IMR-90 (cell line): ENCODE measurements around the gene XAB2. TPM values are rescaled to one million over a fixed set of nuclear protein-coding genes. Genes with fewer than 3 reads are reported as not detected.

Source experiments
- ATAC-seq: fragments of 200-7000 bp; cut with Tn5 transposase; 2 replicates; pipeline ENCODE4 v1.9.1; 2020; ENCODE audit warnings: low read depth, mild to moderate bottlenecking, moderate library complexity
- BruUV-seq: library from RNA; stranded (reverse); fragments of 400-500 nt; replicated peaks from 2 replicates; lab custom pipeline; 2021; lab: Mats Ljungman, UMichigan
- CTCF ChIA-PET: fragments of 300-600 bp; formaldehyde crosslinking; extraction: SDS; loops from one replicate; lab custom pipeline; 2021; ENCODE audit warnings: antibody characterized with exemption; lab: Yijun Ruan, JAX
- POLR2A ChIA-PET: fragments of 300-600 bp; sonication (Branson Sonifier 250); formaldehyde crosslinking; loops from one replicate; lab custom pipeline; 2022; ENCODE audit warnings: antibody characterized with exemption; ENCODE audit not compliant: unreplicated experiment; lab: Charles Lee
- DNase-seq: peaks from one replicate; pipeline ENCODE4 v3.0.0; 2013
- H2AFZ ChIP-seq: replicated peaks from 2 replicates; pipeline ENCODE3; 2013; ENCODE audit warnings: low read length, mild to moderate bottlenecking; ENCODE audit not compliant: poor library complexity
- H2AK5ac ChIP-seq: 2 replicates; pipeline ENCODE4 v1.6.1; 2013; ENCODE audit warnings: low read depth, low read length, inconsistent platforms
- H2AK9ac ChIP-seq: replicated peaks from 2 replicates; pipeline ENCODE3; 2013; ENCODE audit warnings: mild to moderate bottlenecking, low read depth, low read length, moderate library complexity; ENCODE audit not compliant: poor library complexity
- H2BK120ac ChIP-seq: 2 replicates; pipeline ENCODE4 v1.6.1; 2013; ENCODE audit warnings: low read depth, low read length, inconsistent platforms
- H2BK15ac ChIP-seq: 3 replicates; pipeline ENCODE4 v1.6.1; 2013; ENCODE audit warnings: low read depth, low read length, inconsistent platforms
- H2BK20ac ChIP-seq: 2 replicates; pipeline ENCODE4 v1.6.1; 2013; ENCODE audit warnings: low read depth, mild to moderate bottlenecking, inconsistent platforms, low read length, moderate library complexity
- H2BK5ac ChIP-seq: 2 replicates; pipeline ENCODE4 v1.6.1; 2013; ENCODE audit warnings: mild to moderate bottlenecking, low read depth, low read length, inconsistent platforms; ENCODE audit not compliant: poor library complexity, severe bottlenecking
- H3K14ac ChIP-seq: replicated peaks from 2 replicates; pipeline ENCODE4 v1.6.1; 2013; ENCODE audit warnings: low read depth, low read length, inconsistent platforms
- H3K18ac ChIP-seq: 2 replicates; pipeline ENCODE4 v1.6.1; 2013; ENCODE audit warnings: low read depth, low read length, control low read depth
- H3K23ac ChIP-seq: 2 replicates; pipeline ENCODE4 v1.6.1; 2013; ENCODE audit warnings: low read depth, low read length, inconsistent platforms
- H3K27ac ChIP-seq: 2 replicates; pipeline ENCODE4 v1.5.1; 2013; ENCODE audit warnings: mild to moderate bottlenecking, control low read depth, low read length; ENCODE audit not compliant: insufficient read depth
- H3K27me3 ChIP-seq: 2 replicates; pipeline ENCODE4 v1.6.1; 2013; ENCODE audit warnings: low read length; ENCODE audit not compliant: control insufficient read depth, insufficient read depth
- H3K36me3 ChIP-seq: 2 replicates; pipeline ENCODE4 v1.6.1; 2013; ENCODE audit warnings: low read length, mixed read lengths; ENCODE audit not compliant: control insufficient read depth, insufficient read depth
- H3K4ac ChIP-seq: 2 replicates; pipeline ENCODE4 v1.6.1; 2013; ENCODE audit warnings: low read depth, low read length, inconsistent platforms
- H3K4me1 ChIP-seq: 2 replicates; pipeline ENCODE4 v1.6.1; 2013; ENCODE audit warnings: low read length, mixed read lengths; ENCODE audit not compliant: control insufficient read depth, insufficient read depth
- H3K4me2 ChIP-seq: 2 replicates; pipeline ENCODE4 v1.6.1; 2013; ENCODE audit warnings: low read depth, mild to moderate bottlenecking, control low read depth, low read length, moderate library complexity
- H3K4me3 ChIP-seq: 2 replicates; pipeline ENCODE4 v1.5.1; 2013; ENCODE audit warnings: low read depth, mild to moderate bottlenecking, control low read depth, low read length, moderate library complexity; ENCODE audit not compliant: insufficient read depth
- H3K56ac ChIP-seq: 2 replicates; pipeline ENCODE4 v1.6.1; 2013; ENCODE audit warnings: low read length, inconsistent platforms; ENCODE audit not compliant: insufficient read depth; ENCODE audit errors: extremely low read depth
- H3K79me1 ChIP-seq, 2 experiments: 2 replicates each; pipeline ENCODE4 v1.6.1; 2013; ENCODE audit warnings: low read length in 2 of 2, inconsistent platforms in 1 of 2, low read depth in 1 of 2
- H3K9ac ChIP-seq: 2 replicates; pipeline ENCODE4 v1.6.1; 2013; ENCODE audit warnings: low read depth, low read length, control low read depth
- H3K9me1 ChIP-seq: 2 replicates; pipeline ENCODE4 v1.6.1; 2013; ENCODE audit warnings: low read length, inconsistent platforms; ENCODE audit not compliant: insufficient read depth
- H3K9me3 ChIP-seq: 2 replicates; pipeline ENCODE4 v1.6.1; 2013; ENCODE audit warnings: low read length; ENCODE audit not compliant: control insufficient read depth, insufficient read depth
- H4K20me1 ChIP-seq: 2 replicates; pipeline ENCODE4 v1.6.1; 2013; ENCODE audit warnings: low read length, inconsistent platforms; ENCODE audit not compliant: insufficient read depth
- H4K5ac ChIP-seq: 2 replicates; pipeline ENCODE4 v1.6.1; 2013; ENCODE audit warnings: mild to moderate bottlenecking, low read depth, low read length, control low read depth
- H4K8ac ChIP-seq, 2 experiments: 2 replicates each; pipeline ENCODE4 v1.6.1; 2013; ENCODE audit warnings: low read depth in 2 of 2, low read length in 2 of 2, control low read depth in 1 of 2, inconsistent platforms in 1 of 2
- H4K91ac ChIP-seq: 2 replicates; pipeline ENCODE4 v1.6.1; 2013; ENCODE audit warnings: low read depth, low read length, inconsistent platforms; ENCODE audit not compliant: insufficient read depth
- BHLHE40 ChIP-seq: fragments of 150-350 bp; IDR thresholded peaks from 2 replicates; pipeline ENCODE4 v1.6.1; 2016; ENCODE audit warnings: mild to moderate bottlenecking, low read depth, low read length
- CEBPB ChIP-seq: IDR thresholded peaks from 2 replicates; pipeline ENCODE4 v1.6.1; 2012; ENCODE audit warnings: low read depth, low read length, improper control_type of control experiment
- CHD1 ChIP-seq: IDR thresholded peaks from 2 replicates; pipeline ENCODE4 v1.6.1; 2012; ENCODE audit warnings: low read depth, low read length, improper control_type of control experiment
- ELK1 ChIP-seq: fragments of 150-350 bp; IDR thresholded peaks from 2 replicates; pipeline ENCODE4 v1.6.1; 2016; ENCODE audit warnings: low read depth, mild to moderate bottlenecking, low read length, moderate library complexity, borderline replicate concordance
- FOS ChIP-seq: fragments of 150-350 bp; IDR thresholded peaks from 2 replicates; pipeline ENCODE4 v1.6.1; 2016; ENCODE audit warnings: low read depth, low read length
- MAFK ChIP-seq: IDR thresholded peaks from 2 replicates; pipeline ENCODE4 v1.6.1; 2012; ENCODE audit warnings: low read depth, low read length, improper control_type of control experiment
- MAZ ChIP-seq: IDR thresholded peaks from 2 replicates; pipeline ENCODE4 v1.6.1; 2012; ENCODE audit warnings: low read depth, mild to moderate bottlenecking, low read length, improper control_type of control experiment, moderate library complexity, borderline replicate concordance
- MXI1 ChIP-seq: IDR thresholded peaks from 2 replicates; pipeline ENCODE4 v1.6.1; 2012; ENCODE audit warnings: low read depth, mild to moderate bottlenecking, low read length, moderate library complexity, borderline replicate concordance
- NFE2L2 ChIP-seq: fragments of 150-350 bp; IDR thresholded peaks from 2 replicates; pipeline ENCODE4 v1.6.1; 2016; ENCODE audit warnings: low read depth, mild to moderate bottlenecking, low read length
- POLR2A ChIP-seq: IDR thresholded peaks from 2 replicates; pipeline ENCODE4 v1.6.1; 2012; ENCODE audit warnings: mild to moderate bottlenecking, low read depth, low read length
- RAD21 ChIP-seq: IDR thresholded peaks from 2 replicates; pipeline ENCODE4 v1.6.1; 2012; ENCODE audit warnings: low read length, improper control_type of control experiment
- RCOR1 ChIP-seq: IDR thresholded peaks from 2 replicates; pipeline ENCODE4 v1.6.1; 2012; ENCODE audit warnings: mild to moderate bottlenecking, low read length, improper control_type of control experiment; ENCODE audit not compliant: insufficient replicate concordance
- RFX5 ChIP-seq: IDR thresholded peaks from 2 replicates; pipeline ENCODE4 v1.8.0; 2012; ENCODE audit warnings: low read depth, mild to moderate bottlenecking, low read length, moderate library complexity
- SMC3 ChIP-seq: fragments of 150-350 bp; IDR thresholded peaks from 2 replicates; pipeline ENCODE4 v1.6.1; 2016; ENCODE audit warnings: low read depth, mild to moderate bottlenecking, antibody characterized with exemption, low read length, moderate library complexity
- USF2 ChIP-seq: fragments of 150-350 bp; IDR thresholded peaks from 2 replicates; pipeline ENCODE4 v1.6.1; 2017; ENCODE audit warnings: mild to moderate bottlenecking, antibody characterized with exemption, low read length, low read depth
- WGBS, 2 experiments: methylation state at CpG; one replicate each; pipeline versions ENCODE4 v1.1.5 to v1.1.7; 2013; ENCODE audit warnings: missing lambda C conversion rate in 2 of 2; ENCODE audit not compliant: insufficient read length in 1 of 2; ENCODE audit errors: extremely low coverage in 2 of 2; 5-methylcytosine and 5-hydroxymethylcytosine counted together
- dilution Hi-C: fragments of 300-500 bp; cut with HindIII; formaldehyde crosslinking; loops from one replicate; pipeline ENCODE4 v1.14.3; 2018; ENCODE audit warnings: low sequenced_read_pairs; ENCODE audit not compliant: unreplicated experiment
- in situ Hi-C: fragments of 300-500 bp; cut with MboI; formaldehyde crosslinking; loops from 3 replicates; pipeline ENCODE4 v1.14.3; 2019; ENCODE audit warnings: low sequenced_read_pairs, inconsistent platforms, mixed read lengths
- intact Hi-C: fragments of 100-400 bp; cut with micrococcal nuclease; formaldehyde crosslinking; loops from 2 replicates; pipeline ENCODE4 v1.10.0; 2022
- polyA plus RNA-seq, 3 experiments: library from polyadenylated mRNA; depleted of rRNA; stranded (reverse); fragments of >200 nt; gene quantifications; 2 replicates each; pipeline ENCODE4 v1.2.3, GENCODE V29; 2012; ENCODE audit warnings: low replicate concordance in 1 of 3
- total RNA-seq: library from RNA; depleted of rRNA; stranded (reverse); fragments of >200 nt; gene quantifications from 2 replicates; pipeline ENCODE4 v1.2.3, GENCODE V29; 2012
- TF ChIP-seq, protein P1 (sequence below): conservative IDR thresholded peaks from 2 replicates; pipeline ENCODE4 v1.5.1; 2012; ENCODE audit warnings: mild to moderate bottlenecking, low read depth, low read length, improper control_type of control experiment

Gene XAB2
- total and polyA plus RNA-seq, 2 of the 4 experiments (the other 2 are of a cell fraction), result 29.9 to 34.4 TPM

DNA sequence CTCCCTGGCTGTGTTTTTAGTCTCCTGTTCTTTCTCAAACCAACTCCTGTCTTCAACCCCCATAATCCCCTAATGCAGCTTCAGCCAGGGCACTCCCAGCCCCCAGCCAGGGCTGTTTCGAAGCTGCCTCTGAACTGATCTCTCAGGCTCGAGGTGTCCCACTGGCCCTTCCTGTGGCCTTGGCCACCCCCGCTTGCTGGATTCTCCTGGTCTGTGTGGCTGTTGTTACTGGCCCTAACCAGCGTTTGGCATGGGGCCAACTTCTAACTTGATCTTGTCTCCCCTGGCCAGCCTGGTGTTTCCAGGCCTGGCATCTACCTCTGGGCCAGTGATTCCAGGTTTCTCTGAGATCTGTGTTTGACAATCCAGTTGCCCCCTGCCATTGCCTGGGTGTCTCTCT lies 11.0 kb downstream of the XAB2 start:
- dilution Hi-C loops (no loop called here), intact Hi-C loops (no loop called here), in situ Hi-C loops (no loop called here)
- H2BK15ac ChIP-seq, result no peak overlapping the region
- no peak overlapping the region for H3K14ac ChIP-seq
- H2BK120ac ChIP-seq, result no peak overlapping the region
- no peak overlapping the region for H2BK5ac ChIP-seq
- H2AFZ ChIP-seq, result no peak overlapping the region
- no peak overlapping the region for H3K56ac ChIP-seq
- POLR2A ChIA-PET, result no interaction called here
- no peak overlapping the region for H3K18ac ChIP-seq
- no peak overlapping the region for H4K8ac ChIP-seq
- DNase-seq, result no peak
- TF ChIP-seq MAZ (no peak), CEBPB (no peak), RAD21 (no peak), BHLHE40 (no peak), RFX5 (no peak), NFE2L2 (no peak), USF2 (no peak), MXI1 (no peak), CHD1 (no peak), FOS (no peak), SMC3 (no peak), ELK1 (no peak), RCOR1 (no peak), MAFK (no peak), POLR2A (no peak)
- TF ChIP-seq, protein P1, sequence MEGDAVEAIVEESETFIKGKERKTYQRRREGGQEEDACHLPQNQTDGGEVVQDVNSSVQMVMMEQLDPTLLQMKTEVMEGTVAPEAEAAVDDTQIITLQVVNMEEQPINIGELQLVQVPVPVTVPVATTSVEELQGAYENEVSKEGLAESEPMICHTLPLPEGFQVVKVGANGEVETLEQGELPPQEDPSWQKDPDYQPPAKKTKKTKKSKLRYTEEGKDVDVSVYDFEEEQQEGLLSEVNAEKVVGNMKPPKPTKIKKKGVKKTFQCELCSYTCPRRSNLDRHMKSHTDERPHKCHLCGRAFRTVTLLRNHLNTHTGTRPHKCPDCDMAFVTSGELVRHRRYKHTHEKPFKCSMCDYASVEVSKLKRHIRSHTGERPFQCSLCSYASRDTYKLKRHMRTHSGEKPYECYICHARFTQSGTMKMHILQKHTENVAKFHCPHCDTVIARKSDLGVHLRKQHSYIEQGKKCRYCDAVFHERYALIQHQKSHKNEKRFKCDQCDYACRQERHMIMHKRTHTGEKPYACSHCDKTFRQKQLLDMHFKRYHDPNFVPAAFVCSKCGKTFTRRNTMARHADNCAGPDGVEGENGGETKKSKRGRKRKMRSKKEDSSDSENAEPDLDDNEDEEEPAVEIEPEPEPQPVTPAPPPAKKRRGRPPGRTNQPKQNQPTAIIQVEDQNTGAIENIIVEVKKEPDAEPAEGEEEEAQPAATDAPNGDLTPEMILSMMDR, result no peak
- no peak overlapping the region for H4K5ac ChIP-seq
- H3K27ac ChIP-seq, result no peak overlapping the region
- H3K4ac ChIP-seq, result no peak overlapping the region
- no peak overlapping the region for H3K4me3 ChIP-seq
- no peak overlapping the region for H3K23ac ChIP-seq
- H3K79me1 ChIP-seq, result no peaks in the 10 kb centered on the region
- H4K20me1 ChIP-seq, result no peaks in the 10 kb centered on the region
- H3K9me1 ChIP-seq, result no peaks in the 10 kb centered on the region
- no peak overlapping the region for H2AK9ac ChIP-seq
- no peak overlapping the region for H4K91ac ChIP-seq
- ATAC-seq, result no peak
- no peak overlapping the region for H2BK20ac ChIP-seq
- H3K9me3 ChIP-seq, result no peaks in the 10 kb centered on the region
- no peak overlapping the region for H3K9ac ChIP-seq
- H3K27me3 ChIP-seq, result no peaks in the 10 kb centered on the region
- H2AK5ac ChIP-seq, result no peak overlapping the region
- WGBS, 2 experiments, result 89% methylated on average over 3 of the region's 4 CpGs; no CpG with 5 or more reads in 1 of the 2 experiments
- peaks cover 48% of the 10 kb centered on the region for H3K36me3 ChIP-seq
- no TSS peak for BruUV-seq
- no peak overlapping the region for H3K4me2 ChIP-seq
- no peaks in the 10 kb centered on the region for H3K4me1 ChIP-seq
- CTCF ChIA-PET, result no interaction called here
